PC-3 (cell line): Measurements from ENCODE around the gene HOXA6. TPM values are rescaled to one million over a fixed set of nuclear protein-coding genes. Genes with fewer than 3 reads are reported as not detected.

Experiments used
- ATAC-seq: fragments of 200-7000 bp; cut with Tn5 transposase; 2 replicates; pipeline ENCODE4 v1.9.1; 2020; ENCODE audit warnings: mild to moderate bottlenecking, moderate library complexity
- BruUV-seq: library from RNA; stranded (reverse); fragments of 400-500 nt; replicated peaks from 2 replicates; lab custom pipeline; 2021; lab: Mats Ljungman, UMichigan
- CTCF ChIA-PET: fragments of 300-600 bp; sonication (Branson Sonifier 250); formaldehyde crosslinking; loops from one replicate; lab custom pipeline; 2022; ENCODE audit warnings: antibody characterized with exemption; lab: Charles Lee
- POLR2A ChIA-PET: fragments of 300-600 bp; sonication (Branson Sonifier 250); formaldehyde crosslinking; loops from one replicate; lab custom pipeline; 2022; ENCODE audit warnings: antibody characterized with exemption; ENCODE audit not compliant: unreplicated experiment; lab: Charles Lee
- DNase-seq: peaks from one replicate; pipeline ENCODE4 v3.0.0-alpha.2; 2015
- H2AFZ ChIP-seq: fragments of 300-600 bp; sonication (generic); 2 replicates; pipeline ENCODE4 v1.6.0; 2016; ENCODE audit warnings: antibody characterized with exemption, low read length
- H3F3A ChIP-seq: fragments of 300-600 bp; sonication (generic); one replicate; pipeline ENCODE4 v1.6.0; 2017; ENCODE audit warnings: antibody characterized with exemption, low read length, control low read depth, mild to moderate bottlenecking; ENCODE audit not compliant: unreplicated experiment
- H3K27ac ChIP-seq: fragments of 300-600 bp; sonication (generic); 2 replicates; pipeline ENCODE4 v1.5.1; 2016; ENCODE audit warnings: mild to moderate bottlenecking, low read length
- H3K27me3 ChIP-seq: fragments of 300-600 bp; sonication (generic); 2 replicates; pipeline ENCODE4 v1.6.1; 2016; ENCODE audit warnings: low read length, mixed read lengths
- H3K36me3 ChIP-seq: fragments of 300-600 bp; sonication (generic); 2 replicates; pipeline ENCODE4 v1.6.1; 2016; ENCODE audit warnings: low read depth, mixed run types, low read length, mixed read lengths
- H3K4me1 ChIP-seq: fragments of 300-600 bp; sonication (generic); 2 replicates; pipeline ENCODE4 v1.5.1; 2016; ENCODE audit warnings: low read length; ENCODE audit not compliant: insufficient read depth
- H3K4me2 ChIP-seq: fragments of 300-600 bp; sonication (generic); 2 replicates; pipeline ENCODE4 v1.6.0; 2016; ENCODE audit warnings: low read length
- H3K4me3 ChIP-seq: fragments of 300-600 bp; sonication (generic); 2 replicates; pipeline ENCODE4 v1.5.1; 2016; ENCODE audit warnings: mild to moderate bottlenecking, low read length, mixed read lengths
- H3K79me2 ChIP-seq: fragments of 300-600 bp; sonication (generic); 2 replicates; pipeline ENCODE4 v1.6.1; 2017; ENCODE audit warnings: low read length, mixed read lengths
- H3K9ac ChIP-seq: fragments of 300-600 bp; sonication (generic); 2 replicates; pipeline ENCODE4 v1.6.0; 2016; ENCODE audit warnings: mild to moderate bottlenecking, low read length
- H3K9me2 ChIP-seq: fragments of 300-600 bp; sonication (generic); replicated peaks from 2 replicates; pipeline ENCODE4 v1.6.1; 2016; ENCODE audit warnings: mixed run types, low read length, mixed read lengths
- H3K9me3 ChIP-seq: fragments of 300-600 bp; sonication (generic); 2 replicates; pipeline ENCODE4 v1.6.1; 2016; ENCODE audit warnings: low read length, mixed read lengths
- H4K20me1 ChIP-seq: fragments of 300-600 bp; sonication (generic); 2 replicates; pipeline ENCODE4 v1.6.1; 2016; ENCODE audit warnings: low read length, mixed read lengths
- EZH2 ChIP-seq: fragments of 300-600 bp; sonication (generic); IDR thresholded peaks from one replicate; pipeline ENCODE4 v1.6.1; 2017; ENCODE audit warnings: antibody characterized with exemption, mild to moderate bottlenecking, low read length; ENCODE audit not compliant: unreplicated experiment
- EZH2phosphoT487 ChIP-seq: fragments of 300-600 bp; sonication (generic); IDR thresholded peaks from 2 replicates; pipeline ENCODE4 v1.6.1; 2018; ENCODE audit warnings: mild to moderate bottlenecking, antibody characterized with exemption, low read length, borderline replicate concordance
- intact Hi-C: fragments of 100-400 bp; cut with micrococcal nuclease; formaldehyde crosslinking; loops from 2 replicates; pipeline ENCODE4 v1.9.0; 2023
- total RNA-seq: library from RNA; depleted of rRNA; stranded (reverse); fragments of >200 nt; gene quantifications from 2 replicates; pipeline ENCODE4 v1.2.3, GENCODE V29; 2014
- TF ChIP-seq, protein P1 (sequence below): fragments of 300-600 bp; sonication (generic); conservative IDR thresholded peaks from 2 replicates; pipeline ENCODE4 v1.5.1; 2017; ENCODE audit warnings: antibody characterized with exemption, low read depth, mild to moderate bottlenecking, low read length

Gene HOXA6
- total RNA-seq, 1 experiment from 2014 or later: 8.3 TPM

DNA sequence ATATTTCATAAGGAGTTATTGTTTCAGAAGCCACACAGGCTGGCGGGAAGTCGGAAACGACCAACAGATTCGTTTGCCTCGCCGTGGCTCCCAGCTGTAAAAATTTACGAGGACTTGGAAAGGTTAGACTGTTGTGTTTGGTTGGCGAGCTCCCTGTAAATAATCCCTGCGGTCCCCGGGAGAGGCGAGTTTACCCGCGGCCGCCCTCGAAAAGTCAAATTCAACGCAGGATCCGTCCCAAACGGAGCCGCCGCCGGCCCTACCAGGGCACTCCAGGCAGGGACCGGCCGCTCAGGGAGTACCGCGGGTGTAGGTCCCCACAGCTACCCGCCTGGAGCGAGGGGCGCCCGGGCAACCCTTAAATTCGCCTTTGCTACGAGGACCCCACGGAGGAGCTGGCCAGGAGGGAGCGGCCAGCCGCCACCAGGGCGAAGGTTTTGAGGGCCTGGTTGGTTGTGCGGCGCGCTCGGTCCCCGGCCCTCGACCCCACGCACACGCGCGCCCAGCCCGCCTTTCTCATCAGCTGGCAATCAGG is 18.5 kb upstream of the HOXA6 start:
- Histone ChIP-seq H3K27ac (peak overlapping the region; percentile 97), H2AFZ (peak overlapping the region; percentile 65)

DNA sequence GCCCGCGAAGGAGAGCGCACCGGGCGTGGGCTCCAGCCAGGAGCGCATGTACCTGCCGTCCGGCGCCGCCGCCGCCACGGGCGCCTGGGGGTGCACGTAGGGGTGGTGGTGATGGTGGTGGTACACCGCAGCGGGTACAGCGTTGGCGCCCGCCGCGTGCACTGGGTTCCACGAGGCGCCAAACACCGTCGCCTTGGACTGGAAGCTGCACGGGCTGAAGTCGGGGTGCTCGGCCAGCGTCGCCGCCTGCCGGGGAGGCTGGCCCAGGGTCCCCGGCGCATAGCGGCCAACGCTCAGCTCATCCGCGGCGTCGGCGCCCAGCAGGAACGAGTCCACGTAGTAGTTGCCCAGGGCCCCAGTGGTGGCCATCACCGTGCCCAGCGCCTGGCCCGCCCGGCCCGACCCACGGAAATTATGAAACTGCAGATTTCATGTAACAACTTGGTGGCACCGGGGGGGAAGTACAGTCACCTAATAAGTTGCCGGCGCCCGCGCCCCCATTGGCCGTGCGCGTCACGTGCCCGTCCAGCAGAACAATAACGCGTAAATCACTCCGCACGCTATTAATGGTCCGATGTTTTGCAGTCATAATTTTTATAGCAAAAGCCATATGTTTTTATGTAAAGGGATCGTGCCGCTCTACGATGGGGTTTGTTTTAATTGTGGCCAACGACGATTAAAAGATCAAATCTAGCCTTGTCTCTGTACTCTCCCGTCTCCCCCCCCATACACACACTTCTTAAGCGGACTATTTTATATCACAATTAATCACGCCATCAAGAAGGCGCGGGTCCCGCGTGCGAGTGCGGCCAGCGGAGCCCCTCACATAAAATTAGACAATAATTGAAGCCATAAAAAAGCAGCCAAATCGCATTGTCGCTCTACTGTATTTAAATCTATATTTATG is 17.8 kb upstream of the HOXA6 start, which contains the start of gene HOXA9:
Gene HOXA9, minus strand, starts transcription at position 449 of the 907 bp plus-strand sequence. Its CDS starts 80 bp downstream, at position 369.
- DNase-seq (peak; percentile 94), ATAC-seq (peak; percentile 4)
- peak within 1 kb of the TSS; percentile 65 for H2AFZ ChIP-seq
- H3K27ac ChIP-seq: peak within 1 kb of the TSS; percentile 97
- H3K9ac ChIP-seq: peak within 1 kb of the TSS; percentile 90
- H4K20me1 ChIP-seq: peaks cover 20% of the 10 kb centered on the region
- H3F3A ChIP-seq: peaks cover 5% of the 10 kb centered on the region
- H3K4me2 ChIP-seq: peak within 1 kb of the TSS; percentile 93
- peaks cover 23% of the 10 kb centered on the region for H3K36me3 ChIP-seq
- no TSS peak for BruUV-seq
- no peaks in the 10 kb centered on the region for H3K9me2 ChIP-seq
- TF ChIP-seq, protein P1, sequence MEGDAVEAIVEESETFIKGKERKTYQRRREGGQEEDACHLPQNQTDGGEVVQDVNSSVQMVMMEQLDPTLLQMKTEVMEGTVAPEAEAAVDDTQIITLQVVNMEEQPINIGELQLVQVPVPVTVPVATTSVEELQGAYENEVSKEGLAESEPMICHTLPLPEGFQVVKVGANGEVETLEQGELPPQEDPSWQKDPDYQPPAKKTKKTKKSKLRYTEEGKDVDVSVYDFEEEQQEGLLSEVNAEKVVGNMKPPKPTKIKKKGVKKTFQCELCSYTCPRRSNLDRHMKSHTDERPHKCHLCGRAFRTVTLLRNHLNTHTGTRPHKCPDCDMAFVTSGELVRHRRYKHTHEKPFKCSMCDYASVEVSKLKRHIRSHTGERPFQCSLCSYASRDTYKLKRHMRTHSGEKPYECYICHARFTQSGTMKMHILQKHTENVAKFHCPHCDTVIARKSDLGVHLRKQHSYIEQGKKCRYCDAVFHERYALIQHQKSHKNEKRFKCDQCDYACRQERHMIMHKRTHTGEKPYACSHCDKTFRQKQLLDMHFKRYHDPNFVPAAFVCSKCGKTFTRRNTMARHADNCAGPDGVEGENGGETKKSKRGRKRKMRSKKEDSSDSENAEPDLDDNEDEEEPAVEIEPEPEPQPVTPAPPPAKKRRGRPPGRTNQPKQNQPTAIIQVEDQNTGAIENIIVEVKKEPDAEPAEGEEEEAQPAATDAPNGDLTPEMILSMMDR: no peak
- no peak for TF ChIP-seq EZH2
- TF ChIP-seq EZH2phosphoT487: peak; percentile 38; the same call in 1 of the 2 replicates
- H3K27me3 ChIP-seq: no peaks in the 10 kb centered on the region
- peak within 1 kb of the TSS; percentile 84 for H3K4me3 ChIP-seq
- H3K79me2 ChIP-seq: peaks cover 89% of the 10 kb centered on the region
- CTCF ChIA-PET: no interaction called here
- intact Hi-C loops: loop anchor here (1.0 to 5.0 kb wide), 5 partner anchors 10 to 1008 kb away; partner anchors contain the start of genes CBX3, HNRNPA2B1 and HOXA13
- H3K4me1 ChIP-seq: peaks cover 12% of the 10 kb centered on the region
- H3K9me3 ChIP-seq: no peaks in the 10 kb centered on the region
- POLR2A ChIA-PET: interaction anchor here (0.6 to 1.2 kb wide), 8 partner anchors 10 to 756 kb away, joined by 3 to 5 read pairs (median 3); no protein-coding TSS in a partner anchor

More for the DNA sequence above, 18.5 kb upstream of the HOXA6 start:
- ChIA-PET CTCF (no interaction called here), POLR2A (interaction anchor here (0.6 to 1.2 kb wide), 9 partner anchors 10 to 755 kb away, joined by 3 to 5 read pairs (median 3); no protein-coding TSS in a partner anchor)
- Histone ChIP-seq H3K79me2 (peaks cover 95% of the 10 kb centered on the region), H3K4me2 (peak overlapping the region; percentile 93), H3K9me2 (no peaks in the 10 kb centered on the region), H3K4me1 (peaks cover 11% of the 10 kb centered on the region), H3K9ac (peak overlapping the region; percentile 90), H3K27me3 (no peaks in the 10 kb centered on the region), H3F3A (peaks cover 5% of the 10 kb centered on the region), H3K9me3 (no peaks in the 10 kb centered on the region), H3K4me3 (peak overlapping the region; percentile 84), H3K36me3 (peaks cover 26% of the 10 kb centered on the region), H4K20me1 (peaks cover 20% of the 10 kb centered on the region)
- ATAC-seq (peak; percentile 2; the same call in 1 of the 2 replicates), DNase-seq (peak; percentile 67)
- intact Hi-C loops: loop anchor here (1.0 to 5.0 kb wide), 5 partner anchors 9 to 1009 kb away; partner anchors contain the start of genes CBX3, HNRNPA2B1 and HOXA13
- TSS peak; percentile 23 for BruUV-seq
- TF ChIP-seq EZH2 (no peak), EZH2phosphoT487 (no peak)
- TF ChIP-seq, protein P1: no peak
